Islet precursor cell (in vitro differentiated cells): ENCODE data around the gene TYMP.
A peak's percentile ranks its signal among the peaks of the same experiment; 100 is the strongest.

Source experiments
- DNase-seq: peaks from one replicate; pipeline ENCODE4 v3.0.0-alpha.2; 2018

TYMP gene, protein sequence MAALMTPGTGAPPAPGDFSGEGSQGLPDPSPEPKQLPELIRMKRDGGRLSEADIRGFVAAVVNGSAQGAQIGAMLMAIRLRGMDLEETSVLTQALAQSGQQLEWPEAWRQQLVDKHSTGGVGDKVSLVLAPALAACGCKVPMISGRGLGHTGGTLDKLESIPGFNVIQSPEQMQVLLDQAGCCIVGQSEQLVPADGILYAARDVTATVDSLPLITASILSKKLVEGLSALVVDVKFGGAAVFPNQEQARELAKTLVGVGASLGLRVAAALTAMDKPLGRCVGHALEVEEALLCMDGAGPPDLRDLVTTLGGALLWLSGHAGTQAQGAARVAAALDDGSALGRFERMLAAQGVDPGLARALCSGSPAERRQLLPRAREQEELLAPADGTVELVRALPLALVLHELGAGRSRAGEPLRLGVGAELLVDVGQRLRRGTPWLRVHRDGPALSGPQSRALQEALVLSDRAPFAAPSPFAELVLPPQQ

DNA sequence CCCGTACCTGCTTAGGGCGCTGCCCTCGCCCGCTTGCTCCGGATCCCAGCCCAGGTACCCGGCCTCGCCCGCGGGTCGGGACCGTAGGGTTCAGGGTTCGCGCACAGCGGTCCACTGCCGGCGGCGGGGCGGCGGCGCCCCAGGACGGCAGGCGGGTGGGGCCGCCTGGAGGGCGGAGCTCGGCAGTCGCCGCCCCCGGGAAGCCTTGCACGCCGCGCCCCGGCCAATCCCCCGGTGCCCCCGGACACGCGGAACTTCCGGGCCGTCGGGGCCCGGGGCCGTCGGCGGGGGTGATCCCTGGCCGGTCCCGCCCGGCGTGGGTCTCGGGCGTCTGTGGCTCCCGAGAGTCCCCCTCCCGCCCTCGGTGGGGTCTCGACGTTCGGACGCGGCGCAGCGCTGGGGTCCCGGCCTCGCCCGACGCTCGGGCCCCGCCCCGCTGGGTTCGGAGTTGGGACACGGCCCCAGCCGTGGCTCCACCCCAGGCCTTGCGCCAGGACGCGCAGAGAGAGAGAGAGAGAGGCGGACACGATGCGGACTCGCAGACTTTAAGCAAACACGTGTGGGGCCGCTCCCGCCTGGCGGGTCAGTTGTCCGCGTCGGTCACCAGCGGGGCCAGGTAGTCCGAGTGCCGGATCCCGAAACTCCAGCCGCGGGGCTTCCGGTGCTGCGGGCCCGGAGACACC lies at the start of gene TYMP:
TYMP (minus strand) TSS at position 116 of the 683 bp plus-strand sequence. CDS start 303 bp downstream, outside the sequence.
- peak; percentile 62 for DNase-seq

DNA sequence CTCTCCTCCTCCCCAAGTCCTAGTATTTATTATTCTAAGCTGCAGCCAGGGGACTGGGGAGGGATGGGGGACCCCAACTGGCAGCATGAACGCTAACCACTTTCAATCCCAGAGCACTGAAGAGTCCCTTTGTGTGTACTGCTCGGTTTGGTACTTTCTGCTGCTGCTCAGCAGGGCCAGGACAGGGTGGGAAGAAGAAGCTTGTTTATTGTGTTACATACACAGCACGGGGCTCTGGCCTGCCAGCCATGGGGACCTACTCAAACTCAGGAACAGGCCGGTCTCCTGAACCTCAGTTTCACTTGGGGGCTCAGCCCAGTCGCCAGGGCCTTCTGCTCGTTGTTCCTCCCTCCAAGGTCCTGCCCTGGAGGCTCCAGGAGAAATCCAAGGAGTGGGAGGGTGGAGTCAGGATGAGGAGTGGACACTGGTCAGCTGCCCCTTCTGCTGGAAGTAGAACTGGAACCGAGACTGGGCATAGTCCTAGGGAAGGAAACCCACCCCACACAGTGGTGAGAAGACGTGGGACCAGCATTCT lies 49.0 kb upstream of the TYMP start:
- DNase-seq = no peak

DNA sequence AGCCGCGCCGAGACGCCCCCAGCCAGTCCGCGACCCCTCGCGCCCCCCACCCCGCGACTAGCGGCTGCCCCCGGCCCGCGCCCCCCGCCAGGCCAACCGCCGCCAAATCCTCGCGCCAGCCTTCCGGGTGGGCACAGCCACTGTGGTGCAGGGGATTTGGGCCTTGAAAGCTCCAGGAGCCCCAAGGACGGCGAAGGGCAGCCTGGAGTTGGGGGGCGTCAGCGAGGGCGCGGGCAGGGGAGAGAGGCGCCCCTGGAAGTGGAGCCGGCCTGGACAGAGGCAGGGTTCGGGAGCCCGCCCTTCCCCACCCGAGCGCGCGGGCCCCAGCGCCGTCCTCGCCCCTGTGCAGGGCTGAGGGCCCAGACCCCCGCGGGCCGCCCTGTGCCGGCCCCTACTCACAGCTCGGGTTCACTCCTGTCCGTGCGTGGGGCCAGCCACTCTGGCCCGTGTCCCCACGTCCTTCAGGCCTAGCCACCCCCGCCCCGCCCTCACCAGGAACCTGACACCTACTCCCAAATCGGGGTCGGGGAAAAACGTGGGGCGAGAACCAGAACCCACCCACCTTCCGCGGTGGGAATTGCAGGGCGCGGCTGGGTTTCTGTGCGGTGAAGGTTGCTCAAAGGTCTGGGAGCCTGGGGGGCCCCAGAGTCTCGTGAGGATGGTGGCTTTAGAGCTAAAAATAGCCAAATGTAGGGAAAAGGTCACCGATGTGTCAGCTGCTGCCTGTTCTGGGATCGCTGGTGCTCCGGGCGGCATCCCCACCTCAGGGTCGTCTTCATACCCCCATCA lies 48.4 kb upstream of the TYMP start, which contains the start of gene CPT1B:
CPT1B (minus strand) TSS at position 441 of the 789 bp plus-strand sequence. CDS start 512 bp downstream, outside the sequence.
- no peak for DNase-seq

DNA sequence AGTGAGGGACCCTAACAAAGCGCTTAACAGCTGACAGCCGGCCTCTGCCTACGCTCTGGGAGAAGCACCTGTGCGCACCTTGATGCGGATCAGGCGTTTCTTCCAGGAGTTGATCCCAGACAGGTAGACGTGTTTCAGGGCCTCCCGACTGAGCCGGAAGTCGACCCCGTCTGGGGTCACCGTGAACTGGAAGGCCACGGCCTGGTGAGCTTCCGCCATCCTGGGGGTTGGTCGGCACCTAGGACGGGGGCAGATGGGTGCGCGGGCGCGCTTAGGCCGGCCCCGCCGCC lies 47.8 kb upstream of the TYMP start:
- no peak for DNase-seq

DNA sequence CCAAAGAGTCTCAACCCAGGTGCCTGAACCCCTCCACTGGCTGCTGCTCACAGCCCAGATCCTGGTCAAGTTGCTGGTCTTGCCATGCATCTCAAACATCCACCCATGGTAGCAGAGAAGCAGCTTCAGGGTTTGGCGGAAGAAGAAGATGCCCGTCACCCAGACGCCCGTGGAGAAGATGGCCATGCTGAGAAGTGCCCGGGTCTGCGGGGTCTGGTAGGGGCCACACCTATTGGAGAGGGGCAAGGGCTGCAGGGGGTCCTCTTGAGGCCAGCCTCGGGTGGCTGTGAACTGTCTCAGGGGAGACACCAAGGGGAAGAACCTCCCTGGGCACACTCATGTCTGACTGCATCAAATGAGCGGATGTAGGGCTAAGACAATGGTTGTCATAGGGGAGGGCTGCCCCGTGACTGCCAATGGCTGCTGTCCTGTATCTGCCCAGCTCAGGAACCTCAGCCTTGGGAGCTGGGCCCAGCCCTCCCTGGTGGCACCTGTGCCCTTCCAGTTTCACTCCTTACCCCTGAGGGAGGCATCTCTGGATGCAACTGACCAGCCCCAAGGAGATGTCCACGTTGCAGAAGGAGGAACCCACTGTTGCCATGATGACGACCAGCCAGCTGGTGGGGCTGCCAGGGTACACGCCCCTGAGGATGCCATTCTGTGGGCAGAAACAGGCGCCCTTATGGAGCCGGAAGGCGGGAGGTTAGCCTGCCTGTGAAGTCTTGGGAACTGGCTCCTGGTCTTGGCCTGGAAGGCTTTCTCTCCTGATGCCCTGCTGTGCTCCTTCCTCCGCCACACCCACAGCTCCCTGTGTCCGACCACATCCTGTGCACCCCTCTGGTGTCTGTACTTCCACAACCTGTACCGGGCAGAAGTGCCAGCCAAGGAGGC lies 47.2 kb upstream of the TYMP start:
- DNase-seq = no peak

DNA sequence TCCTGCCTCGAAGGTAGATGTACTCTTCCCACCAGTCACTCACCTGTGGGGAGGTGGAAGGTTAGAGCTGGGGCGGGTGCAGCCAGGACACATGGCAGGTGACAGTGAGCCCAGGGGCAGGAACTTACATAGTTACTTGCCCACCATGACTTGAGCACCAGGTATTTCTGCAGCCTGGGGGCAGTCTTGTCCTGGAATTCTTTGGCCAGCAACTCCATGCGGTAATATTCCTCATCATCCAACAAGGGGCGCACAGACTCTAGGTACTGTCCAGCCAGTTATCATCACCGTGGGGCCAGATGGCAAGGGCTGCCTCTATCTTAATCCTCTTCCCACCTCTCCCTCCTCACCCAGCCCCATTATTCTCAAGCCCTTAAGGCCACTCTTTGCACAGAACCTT lies 46.3 kb upstream of the TYMP start:
- DNase-seq = peak; percentile 78

DNA sequence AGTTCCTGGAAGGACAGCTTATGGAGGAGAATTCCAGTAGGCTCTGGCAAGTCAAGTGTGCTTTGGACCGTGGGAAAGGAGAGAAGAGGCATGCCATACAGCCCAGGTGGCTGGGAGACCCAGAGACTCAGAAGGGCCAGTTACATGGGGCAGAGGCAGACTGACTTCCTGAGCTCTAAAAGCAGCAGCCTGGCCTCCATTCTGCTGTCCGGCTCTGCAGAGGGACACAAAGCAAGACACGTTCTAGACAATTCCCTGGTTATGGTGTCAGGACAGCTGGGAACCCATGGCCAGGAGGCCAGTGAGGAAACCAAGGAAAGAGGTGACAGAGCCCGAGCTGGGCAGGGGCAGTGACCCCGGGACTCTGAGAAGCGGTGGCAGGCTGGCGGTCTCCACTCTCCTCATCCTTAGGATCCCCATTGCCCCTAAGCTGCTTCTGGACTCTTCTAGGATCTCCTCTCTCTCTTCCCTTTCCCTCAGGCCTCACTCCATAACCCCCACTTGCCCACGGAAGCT lies 45.7 kb upstream of the TYMP start:
- no peak for DNase-seq

DNA sequence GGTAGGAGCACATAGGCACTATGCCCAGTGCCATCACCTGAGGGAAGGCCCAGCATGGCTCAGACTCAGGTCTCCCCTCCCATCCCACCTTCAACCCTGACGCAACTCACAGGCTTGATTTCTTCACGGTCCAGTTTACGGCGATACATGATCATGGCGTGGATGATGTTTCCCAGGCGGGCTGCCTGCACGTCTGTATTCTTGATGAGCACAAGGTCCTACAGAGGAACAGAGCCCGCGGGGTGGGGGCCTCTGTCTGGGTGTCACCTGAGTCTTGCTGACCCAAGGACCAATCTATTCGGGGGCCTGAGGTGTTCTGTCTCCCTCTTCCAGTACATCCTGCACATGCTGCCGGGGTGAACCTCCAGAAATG lies 44.6 kb upstream of the TYMP start:
- DNase-seq = no peak

DNA sequence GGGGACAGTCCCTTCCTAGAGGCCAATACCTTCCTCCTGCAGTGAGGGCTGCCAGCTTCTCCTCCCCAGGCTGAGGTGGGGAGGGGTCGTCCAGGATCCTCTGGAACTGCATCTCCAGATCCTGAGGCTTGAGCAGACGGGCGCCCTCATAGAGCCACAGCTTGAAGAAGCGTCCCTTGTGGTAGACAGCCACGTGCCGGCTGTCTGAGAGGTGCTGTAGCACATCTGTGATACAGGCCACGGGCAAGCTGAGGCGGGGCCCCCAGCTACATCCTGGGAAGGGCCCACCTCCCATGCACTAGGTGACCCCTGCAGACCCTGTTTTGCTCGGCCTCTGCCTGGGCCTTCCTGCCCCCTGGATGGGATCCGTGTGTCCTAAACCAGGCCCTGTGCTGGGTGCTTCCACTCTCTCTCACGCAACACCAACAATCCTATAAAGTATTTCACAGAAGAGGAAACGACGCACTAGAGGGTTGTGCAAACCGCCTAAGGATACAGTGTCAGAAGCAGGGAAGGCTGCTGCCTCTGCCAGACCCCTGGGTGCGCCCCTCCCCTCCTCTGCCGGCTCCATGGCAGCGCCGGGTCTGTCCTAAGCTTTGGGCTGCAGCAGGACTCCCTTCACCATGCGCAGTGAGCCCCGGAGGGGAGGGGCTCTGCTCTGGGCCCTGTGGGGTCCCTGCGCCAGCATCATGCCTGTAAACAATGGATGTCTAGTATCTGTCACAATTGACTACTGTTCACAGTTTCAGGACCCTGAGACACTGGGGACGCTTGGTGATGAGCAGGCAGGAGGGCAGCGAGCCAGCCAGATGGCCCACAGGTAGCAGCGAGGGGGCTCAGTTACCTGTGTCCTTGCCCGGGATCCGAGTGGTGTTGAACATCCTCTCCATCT lies 43.9 kb upstream of the TYMP start:
- no peak for DNase-seq

DNA sequence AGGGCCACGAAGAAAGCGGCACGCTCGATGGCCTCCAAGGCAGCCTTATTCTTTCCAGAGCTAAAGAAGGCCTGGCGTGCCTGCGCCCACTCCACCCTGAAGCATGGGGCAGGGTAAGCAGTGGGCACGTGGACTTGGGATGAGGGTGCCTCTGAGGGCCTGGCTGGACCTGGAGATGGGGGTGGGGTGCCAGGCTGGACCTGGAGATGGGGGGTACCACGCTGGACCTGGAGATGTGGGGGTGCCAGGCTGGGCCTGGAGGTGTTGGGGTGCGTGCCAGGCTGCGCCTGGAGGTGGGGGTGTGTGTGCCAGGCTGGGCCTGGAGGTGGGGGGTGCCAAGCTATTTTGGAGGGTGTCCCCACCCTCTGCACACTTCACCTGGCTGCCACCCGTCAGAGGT lies 43.2 kb upstream of the TYMP start:
- no peak for DNase-seq

DNA sequence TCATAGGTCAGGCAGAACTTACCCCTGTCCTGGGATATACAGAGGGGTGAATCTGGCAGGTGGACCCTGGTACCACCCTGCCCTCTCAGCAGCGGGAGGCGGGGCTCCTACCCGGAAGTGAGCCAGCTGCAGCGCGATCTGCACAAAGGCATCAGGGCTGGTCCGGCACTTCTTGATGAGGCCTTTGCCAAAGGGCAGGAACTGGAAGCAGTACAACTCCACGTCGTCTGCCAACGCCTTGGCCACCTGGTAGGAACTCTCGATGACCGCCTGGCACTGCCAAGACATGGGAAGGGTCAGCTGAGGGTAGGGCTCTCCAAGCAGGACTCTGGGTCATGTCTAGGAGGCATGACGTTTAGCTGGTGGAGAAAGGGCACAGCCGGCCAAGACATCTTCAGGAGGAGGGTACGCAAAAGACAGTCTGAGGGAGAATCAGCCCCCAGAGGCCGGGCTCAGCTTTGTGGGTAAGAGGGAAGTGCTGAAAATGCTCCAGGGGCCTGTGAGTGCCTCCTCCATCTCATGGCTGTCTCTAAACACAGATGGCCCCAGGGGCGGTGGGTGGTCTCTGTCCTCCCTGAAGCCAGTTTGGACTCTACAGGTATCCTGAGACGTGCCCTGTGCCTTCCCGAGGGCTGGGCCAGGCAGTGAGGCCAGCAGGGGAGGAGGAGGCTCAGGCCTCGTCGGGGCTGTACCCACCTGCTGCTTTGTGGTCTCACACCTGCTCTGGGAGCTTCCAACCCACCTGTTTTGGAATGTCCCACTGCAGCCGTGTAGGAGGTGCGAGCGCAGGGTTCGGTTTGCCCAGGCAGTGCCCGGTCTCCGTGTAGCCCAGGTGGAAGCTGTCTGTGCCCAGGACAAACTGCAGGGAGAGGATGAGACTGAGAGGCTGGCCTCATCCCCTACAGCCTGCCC lies 41.7 kb upstream of the TYMP start:
- no peak for DNase-seq

DNA sequence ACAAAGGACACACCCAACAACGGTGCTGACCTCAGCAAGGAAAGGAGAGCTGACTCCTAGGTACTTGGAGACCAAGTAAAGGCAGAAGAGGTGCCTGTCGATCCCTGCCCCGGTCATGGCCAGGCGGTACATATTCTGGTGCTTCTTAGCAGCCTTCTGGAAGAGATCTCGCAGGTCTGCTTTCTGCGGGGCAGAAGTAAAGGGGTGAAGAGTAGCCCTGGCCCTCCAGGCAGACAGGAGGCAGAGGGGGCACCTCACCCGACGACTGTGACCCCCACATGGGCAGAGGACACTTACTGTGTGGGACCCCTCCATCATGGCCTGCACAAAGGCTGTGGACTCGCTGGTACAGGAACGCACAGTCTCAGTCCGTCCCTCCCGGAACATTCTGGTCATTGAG lies 41.0 kb upstream of the TYMP start:
- DNase-seq = no peak

DNA sequence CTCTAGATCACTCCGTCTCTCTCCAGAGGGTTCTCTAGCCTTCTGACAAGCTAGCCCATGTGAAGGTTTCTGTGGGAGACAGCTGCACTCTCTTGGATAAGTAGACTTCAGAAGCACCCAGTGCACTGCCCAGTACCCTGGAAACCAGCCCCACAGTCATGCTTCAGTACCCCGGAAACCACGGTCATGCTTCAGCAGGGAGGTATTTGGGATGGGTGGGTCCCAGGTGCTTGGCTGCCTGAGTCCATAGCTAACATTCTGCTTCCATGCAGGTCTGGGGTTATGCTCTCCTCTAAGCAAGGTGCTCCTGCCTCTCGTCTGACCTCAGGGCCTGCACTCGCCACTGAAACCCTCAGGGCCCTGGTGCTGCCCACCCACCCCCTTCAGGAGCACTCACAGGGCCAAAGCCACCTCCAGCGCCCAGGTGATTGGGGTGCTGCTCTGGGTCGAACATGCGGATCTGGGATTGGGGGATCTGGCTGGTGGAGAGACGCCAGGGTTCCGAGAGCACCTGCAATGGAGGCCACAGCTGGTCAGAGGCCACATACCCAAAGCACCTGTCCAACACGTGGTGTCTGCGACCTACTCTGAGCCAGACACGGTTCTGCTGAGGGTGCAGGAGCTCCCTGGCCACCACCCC lies 40.2 kb upstream of the TYMP start:
- DNase-seq = no peak

DNA sequence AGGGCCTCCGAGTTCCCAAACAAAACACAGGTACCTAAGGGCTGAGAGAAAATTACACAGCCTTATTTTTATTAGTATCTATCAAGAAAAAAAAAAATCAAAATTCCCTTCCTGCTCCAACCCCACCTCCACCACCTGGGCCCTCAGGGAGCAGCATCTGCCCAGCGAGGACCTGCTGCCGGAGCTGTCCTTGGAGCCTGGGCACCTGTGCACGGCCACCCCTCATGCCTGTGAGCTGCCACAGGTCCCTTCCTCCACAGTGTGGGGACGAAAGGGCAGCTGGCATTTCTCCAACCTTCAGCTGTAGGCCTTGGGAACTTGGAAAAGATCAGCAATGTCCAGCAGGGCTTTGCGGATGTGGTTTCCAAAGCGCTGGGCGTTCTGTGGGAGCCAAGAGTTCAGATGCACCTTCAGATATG lies 39.2 kb upstream of the TYMP start:
- no peak for DNase-seq

DNA sequence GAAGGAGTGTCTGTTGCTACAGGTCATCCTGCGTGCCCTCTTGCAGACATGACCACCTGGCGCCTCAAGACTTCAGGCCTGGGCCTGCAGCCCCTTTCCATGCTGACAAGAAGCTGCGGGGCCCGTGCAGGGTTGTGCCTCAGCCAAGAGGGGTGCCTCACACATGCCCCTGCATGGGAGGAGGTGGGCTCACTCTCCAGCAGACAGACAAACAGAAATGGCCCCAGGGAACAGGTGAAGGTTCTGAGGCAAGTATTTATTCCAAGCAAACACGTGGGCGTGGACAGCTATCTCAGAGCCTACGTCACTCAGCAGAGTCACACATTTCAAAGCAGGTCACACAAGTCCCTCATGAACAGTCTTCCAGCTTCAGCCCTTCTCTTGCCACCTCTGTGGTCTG lies 38.8 kb upstream of the TYMP start:
- DNase-seq = no peak

DNA sequence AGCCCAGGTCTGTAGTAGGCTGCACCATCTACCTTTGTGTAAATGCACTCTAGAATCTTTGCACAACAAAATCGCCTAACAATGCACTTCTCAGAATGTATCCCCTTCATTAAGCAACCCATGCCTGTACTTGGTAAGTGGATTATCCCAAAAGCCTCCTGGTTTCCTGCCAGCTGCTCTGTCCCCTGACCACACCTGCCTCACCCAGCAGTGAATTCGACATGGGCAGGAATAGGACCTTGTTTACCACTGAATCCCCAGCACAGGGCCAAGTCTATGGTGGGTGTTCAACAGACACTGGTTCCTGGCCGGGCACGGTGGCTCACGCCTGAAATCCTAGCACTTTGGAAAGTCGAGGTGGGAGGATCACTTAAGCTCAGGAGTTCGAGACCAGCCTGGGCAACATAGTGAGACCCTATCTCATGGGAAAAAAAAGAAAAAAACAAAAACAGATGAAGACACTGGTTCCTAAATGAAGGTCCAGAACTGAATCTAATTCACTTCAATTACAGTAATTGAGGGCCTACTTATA lies 38.0 kb upstream of the TYMP start:
- DNase-seq = no peak

DNA sequence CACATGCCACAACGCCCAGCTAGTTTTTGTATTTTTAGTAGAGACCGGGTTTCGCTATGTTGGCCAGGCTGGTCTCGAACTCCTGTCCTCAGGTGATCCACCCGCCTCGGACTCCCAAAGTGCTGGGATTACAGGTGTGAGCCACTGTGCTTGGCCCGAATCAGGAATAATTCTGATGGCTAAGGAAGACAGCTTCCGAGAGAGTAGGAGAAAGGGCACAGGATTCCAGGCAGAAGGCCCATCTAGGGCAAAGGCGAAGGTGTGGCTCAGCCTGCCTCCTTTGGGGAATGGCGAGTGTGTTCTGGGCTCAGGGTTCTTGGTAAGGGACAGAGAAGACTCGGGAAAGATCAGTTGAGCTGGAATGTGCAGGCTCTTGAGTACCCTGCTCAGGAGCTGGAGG lies 34.5 kb upstream of the TYMP start:
- DNase-seq = no peak

DNA sequence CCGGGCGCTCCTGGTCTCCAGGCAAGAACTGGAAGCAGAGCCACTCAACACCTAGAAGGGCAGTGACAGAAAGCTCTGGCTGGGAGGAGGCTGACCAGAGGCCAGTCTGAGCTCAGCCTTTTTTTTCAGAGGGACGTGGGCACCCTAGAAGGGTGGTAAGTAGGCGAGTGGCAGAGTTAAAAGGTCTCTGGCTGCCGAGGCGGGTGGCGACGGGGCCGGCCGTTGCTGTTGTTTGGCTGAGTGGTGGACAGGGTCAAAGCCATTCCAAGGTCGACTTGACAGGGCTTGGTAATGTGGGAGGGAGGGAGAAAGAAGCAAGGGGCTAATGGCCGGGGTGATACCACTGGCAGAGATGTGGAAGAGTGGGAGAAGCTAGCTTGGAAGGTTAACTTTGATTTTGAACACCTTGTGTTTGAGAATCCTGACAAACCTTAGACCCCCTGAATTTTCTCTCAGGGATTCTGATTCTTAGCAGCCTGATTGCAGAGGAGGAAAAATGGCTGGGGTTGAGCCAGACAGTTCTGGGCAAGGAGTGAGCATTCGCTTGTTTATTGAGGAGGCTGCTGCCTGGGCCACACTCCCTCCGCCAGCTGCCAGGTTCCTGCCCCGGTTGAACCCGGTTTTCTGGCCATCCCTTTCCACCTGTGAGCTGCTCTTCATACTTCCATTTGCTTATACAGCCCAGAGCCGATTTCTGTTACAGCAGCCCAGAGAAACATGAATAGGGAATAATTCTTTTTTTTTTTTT lies 33.8 kb upstream of the TYMP start:
- no peak for DNase-seq
